Measurements from ENCODE around the gene FNBP1. TPM values are rescaled to one million over a fixed set of nuclear protein-coding genes. Genes with fewer than 3 reads are reported as not detected.

FNBP1 gene
- total and polyA plus RNA-seq, 4 donors, result 16.0 to 94.3 (median 29.5) TPM

GRCh38 chr9:129865668-129866320, 177.2 kb downstream of the FNBP1 start:
- Histone ChIP-seq H3K9ac (ENCODE audit: insufficient read depth in 1 of 2, low read length in 2 of 2) (no peak overlapping the region), H3K4me3 (no peak overlapping the region), H3K27me3 (ENCODE audit: control insufficient read depth in 3 of 3, insufficient read depth in 3 of 3, low read length in 2 of 3) (no peaks in the 10 kb centered on the region), H3K27ac (ENCODE audit: low read depth in 1 of 2, low read length in 1 of 2) (no peak overlapping the region), H3K36me3 (ENCODE audit: control insufficient read depth in 4 of 4, insufficient read depth in 4 of 4, low read length in 4 of 4) (peaks cover 7 to 58% (median 13%) of the 10 kb centered on the region in 4 donors), H3K9me3 (ENCODE audit: control insufficient read depth in 4 of 4, insufficient read depth in 3 of 4, low read length in 3 of 4) (no peaks in the 10 kb centered on the region), H3K4me1 (ENCODE audit: control insufficient read depth in 5 of 5, insufficient read depth in 5 of 5, low read length in 5 of 5) (no peaks in the 10 kb centered on the region)
- ATAC-seq (ENCODE audit: insufficient read depth, low FRiP score), result no peak
- TF ChIP-seq CTCF (IDR thresholded peaks at IDR 0.05; ENCODE audit: control extremely low read depth, extremely low read depth), result no peak
- no peak for DNase-seq
- 75 to 83% methylated on average over 14 of the region's 14 CpGs for WGBS, 2 donors

DNA sequence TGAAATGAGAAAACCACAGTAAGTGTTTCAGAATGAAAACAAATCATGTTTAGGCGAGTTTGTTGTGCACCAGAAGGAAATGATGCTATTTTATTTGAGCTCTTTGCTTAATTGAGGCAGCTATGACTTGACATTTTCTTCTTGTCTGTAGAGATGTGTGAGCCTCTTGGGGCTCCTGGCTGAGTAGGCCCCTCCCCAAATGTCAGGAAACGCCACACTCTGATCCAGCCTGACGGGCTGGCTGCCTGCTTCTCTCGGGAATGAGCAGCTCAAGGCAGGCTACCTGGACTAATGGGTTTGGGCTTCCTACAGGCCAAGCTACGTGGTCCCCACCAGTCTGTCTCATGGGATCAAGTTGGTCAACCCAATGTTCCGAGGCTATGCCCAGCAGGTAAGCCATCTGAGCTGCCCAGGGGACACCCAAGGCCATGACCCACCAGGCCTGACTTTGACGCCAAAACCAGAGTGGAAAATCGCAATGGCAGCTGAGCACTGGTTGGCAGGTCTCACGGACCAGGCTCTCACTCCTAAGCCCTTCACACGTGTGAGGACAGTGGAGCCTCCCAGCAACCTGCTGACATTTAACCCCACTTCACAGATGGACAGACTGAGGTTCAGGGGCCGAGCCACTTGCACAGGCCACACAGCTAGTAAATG, 177.9 kb downstream of the FNBP1 start:
- peaks cover 7 to 60% (median 13%) of the 10 kb centered on the region in 4 donors for H3K36me3 ChIP-seq (ENCODE audit: control insufficient read depth in 4 of 4, insufficient read depth in 4 of 4, low read length in 4 of 4)
- no peak for TF ChIP-seq CTCF (IDR thresholded peaks at IDR 0.05; ENCODE audit: control extremely low read depth, extremely low read depth)
- H3K9ac ChIP-seq (ENCODE audit: insufficient read depth in 1 of 2, low read length in 2 of 2), result no peak overlapping the region
- H3K4me1 ChIP-seq (ENCODE audit: control insufficient read depth in 5 of 5, insufficient read depth in 5 of 5, low read length in 5 of 5), result no peaks in the 10 kb centered on the region
- H3K4me3 ChIP-seq, result no peak overlapping the region
- ATAC-seq (ENCODE audit: insufficient read depth, low FRiP score), result no peak
- WGBS, 2 donors, result 62 to 63% methylated on average over 11 of the region's 11 CpGs
- DNase-seq, result no peak
- no peaks in the 10 kb centered on the region for H3K27me3 ChIP-seq (ENCODE audit: control insufficient read depth in 3 of 3, insufficient read depth in 3 of 3, low read length in 2 of 3)
- H3K9me3 ChIP-seq (ENCODE audit: control insufficient read depth in 4 of 4, insufficient read depth in 3 of 4, low read length in 3 of 4), result no peaks in the 10 kb centered on the region
- H3K27ac ChIP-seq (ENCODE audit: low read depth in 1 of 2, low read length in 1 of 2), result no peak overlapping the region

DNA sequence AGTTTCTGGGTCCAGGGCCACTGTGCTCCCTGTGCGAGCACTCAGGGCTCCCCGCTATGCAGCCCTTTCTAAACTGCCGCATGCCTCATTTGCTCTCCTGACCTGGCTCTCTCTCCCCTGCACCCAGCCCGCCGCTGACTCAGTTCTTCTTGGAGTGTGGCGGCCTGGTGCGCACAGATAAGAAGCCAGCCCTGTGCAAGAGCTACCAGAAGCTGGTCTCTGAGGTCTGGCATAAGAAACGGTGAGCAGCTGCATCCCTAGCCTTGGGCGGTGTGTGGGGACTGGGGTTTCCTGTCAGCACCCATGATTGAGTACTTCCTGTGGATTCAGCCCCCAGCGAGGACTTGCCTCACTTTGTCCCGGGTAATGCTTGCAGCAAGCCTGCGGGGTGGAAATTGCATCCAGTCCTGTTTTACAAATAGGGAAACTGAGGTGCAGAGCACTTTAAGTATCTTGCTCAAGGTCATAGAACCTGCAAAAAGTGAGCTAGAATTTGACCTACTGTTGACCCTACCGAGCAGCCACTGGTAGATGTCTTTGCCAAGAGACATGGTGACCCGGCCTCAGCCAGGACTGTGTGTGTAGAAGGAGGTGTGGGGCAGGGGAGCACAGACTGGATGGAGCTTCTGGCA, 179.8 kb downstream of the FNBP1 start:
- 18 to 50% methylated on average over 14 of the region's 14 CpGs for WGBS, 2 donors
- Histone ChIP-seq H3K36me3 (ENCODE audit: control insufficient read depth in 4 of 4, insufficient read depth in 4 of 4, low read length in 4 of 4) (peaks cover 9 to 56% (median 21%) of the 10 kb centered on the region in 4 donors), H3K4me1 (ENCODE audit: control insufficient read depth in 5 of 5, insufficient read depth in 5 of 5, low read length in 5 of 5) (no peaks in the 10 kb centered on the region), H3K9me3 (ENCODE audit: control insufficient read depth in 4 of 4, insufficient read depth in 3 of 4, low read length in 3 of 4) (no peaks in the 10 kb centered on the region), H3K9ac (ENCODE audit: insufficient read depth in 1 of 2, low read length in 2 of 2) (no peak overlapping the region), H3K4me3 (peak overlapping the region; percentile 8), H3K27me3 (ENCODE audit: control insufficient read depth in 3 of 3, insufficient read depth in 3 of 3, low read length in 2 of 3) (no peaks in the 10 kb centered on the region), H3K27ac (ENCODE audit: low read depth in 1 of 2, low read length in 1 of 2) (no peak overlapping the region)
- no peak for TF ChIP-seq CTCF (IDR thresholded peaks at IDR 0.05; ENCODE audit: control extremely low read depth, extremely low read depth)
- ATAC-seq (ENCODE audit: insufficient read depth, low FRiP score) (peak; percentile 27), DNase-seq (peak in 1 of 3 donors; percentile 11)
